ENCODE measurements around the gene SMARCC2. TPM values are rescaled to one million over a fixed set of nuclear protein-coding genes. Genes with fewer than 3 reads are reported as not detected.

The SMARCC2 gene
- polyA plus RNA-seq, 1 donor, result 160 TPM

- DNase-seq, result no peak
These were observed 36.3 kb downstream of the SMARCC2 start for GRCh38 chr12:56152756-56153677.

GRCh38 chr12:56152132-56152755 is 37.0 kb downstream of the SMARCC2 start, which contains the start of gene MYL6B:
Gene MYL6B (plus strand): TSS chr12:56152587. CDS start chr12:56153919, 1,332 bp downstream.
- peak; percentile 93 for DNase-seq

- peak; percentile 49 for DNase-seq
These were observed 37.6 kb downstream of the SMARCC2 start for GRCh38 chr12:56151672-56152131.

GRCh38 chr12:56150563-56150962 is 38.7 kb downstream of the SMARCC2 start:
- DNase-seq, result no peak

GRCh38 chr12:56146492-56147460 is 42.5 kb downstream of the SMARCC2 start:
- DNase-seq, result no peak

- no peak for DNase-seq
These were observed 44.1 kb downstream of the SMARCC2 start for GRCh38 chr12:56145217-56145616.

- no peak for DNase-seq
These were observed 45.4 kb downstream of the SMARCC2 start for GRCh38 chr12:56143870-56144269.

GRCh38 chr12:56143217-56143616 is 46.1 kb downstream of the SMARCC2 start:
- DNase-seq, result no peak

- no peak for DNase-seq
These were observed 47.1 kb downstream of the SMARCC2 start for GRCh38 chr12:56141946-56142784.

- no peak for DNase-seq
These were observed 51.3 kb downstream of the SMARCC2 start for GRCh38 chr12:56137853-56138571.

- no peak for DNase-seq
These were observed 54.4 kb downstream of the SMARCC2 start for GRCh38 chr12:56134897-56135296.

GRCh38 chr12:56130876-56131275 is 58.4 kb downstream of the SMARCC2 start:
- DNase-seq, result no peak

- DNase-seq, result no peak
These were observed 59.3 kb downstream of the SMARCC2 start for GRCh38 chr12:56129942-56130495.

- DNase-seq, result no peak
These were observed 59.9 kb downstream of the SMARCC2 start for GRCh38 chr12:56129206-56129941.

GRCh38 chr12:56128670-56129205 is 60.5 kb downstream of the SMARCC2 start:
- no peak for DNase-seq

GRCh38 chr12:56127888-56128669 is 61.2 kb downstream of the SMARCC2 start, which contains the start of gene ESYT1:
Gene ESYT1 (plus strand): TSS chr12:56128267. CDS start chr12:56128320, 53 bp downstream.
- peak; percentile 100 for DNase-seq

GRCh38 chr12:56127485-56127887 is 61.8 kb downstream of the SMARCC2 start:
- no peak for DNase-seq

- no peak for DNase-seq
These were observed 62.5 kb downstream of the SMARCC2 start for GRCh38 chr12:56126732-56127239.
